ENCODE measurements around the gene SUSD4.

Gene SUSD4

GRCh38 chr1:223330466-223330865 lies 33.5 kb downstream of the SUSD4 start:
- DNase-seq (ENCODE audit: low read depth in 2 of 2), result no peak

GRCh38 chr1:223329664-223330415 lies 34.1 kb downstream of the SUSD4 start:
- no peak for DNase-seq (ENCODE audit: low read depth in 2 of 2)

- DNase-seq (ENCODE audit: low read depth in 2 of 2), result no peak
These were observed 34.7 kb downstream of the SUSD4 start for GRCh38 chr1:223329252-223329651.

GRCh38 chr1:223328566-223328965 lies 35.4 kb downstream of the SUSD4 start:
- no peak for DNase-seq (ENCODE audit: low read depth in 2 of 2)

GRCh38 chr1:223326776-223327175 lies 37.2 kb downstream of the SUSD4 start:
- DNase-seq (ENCODE audit: low read depth in 2 of 2), result no peak

GRCh38 chr1:223323491-223324484 lies 40.2 kb downstream of the SUSD4 start:
- no peak for DNase-seq (ENCODE audit: low read depth in 2 of 2)

GRCh38 chr1:223322868-223323267 lies 41.1 kb downstream of the SUSD4 start:
- no peak for DNase-seq (ENCODE audit: low read depth in 2 of 2)

- DNase-seq (ENCODE audit: low read depth in 2 of 2), result no peak
These were observed 43.0 kb downstream of the SUSD4 start for GRCh38 chr1:223320959-223321358.

- DNase-seq (ENCODE audit: low read depth in 2 of 2), result no peak
These were observed 43.9 kb downstream of the SUSD4 start for GRCh38 chr1:223319905-223320580.

- DNase-seq (ENCODE audit: low read depth in 2 of 2), result no peak
These were observed 44.6 kb downstream of the SUSD4 start for GRCh38 chr1:223319398-223319797.

- DNase-seq (ENCODE audit: low read depth in 2 of 2), result no peak
These were observed 47.9 kb downstream of the SUSD4 start for GRCh38 chr1:223316082-223316481.

GRCh38 chr1:223315665-223316064 lies 48.3 kb downstream of the SUSD4 start:
- DNase-seq (ENCODE audit: low read depth in 2 of 2), result no peak

- no peak for DNase-seq (ENCODE audit: low read depth in 2 of 2)
These were observed 50.6 kb downstream of the SUSD4 start for GRCh38 chr1:223313415-223313754.

GRCh38 chr1:223312705-223313414 lies 51.1 kb downstream of the SUSD4 start:
- no peak for DNase-seq (ENCODE audit: low read depth in 2 of 2)

GRCh38 chr1:223312273-223312672 lies 51.7 kb downstream of the SUSD4 start:
- no peak for DNase-seq (ENCODE audit: low read depth in 2 of 2)

- no peak for DNase-seq (ENCODE audit: low read depth in 2 of 2)
These were observed 52.1 kb downstream of the SUSD4 start for GRCh38 chr1:223311826-223312225.

- DNase-seq (ENCODE audit: low read depth in 2 of 2), result no peak
These were observed 55.8 kb downstream of the SUSD4 start for GRCh38 chr1:223308136-223308535.

GRCh38 chr1:223307544-223307943 lies 56.4 kb downstream of the SUSD4 start:
- no peak for DNase-seq (ENCODE audit: low read depth in 2 of 2)

- no peak for DNase-seq (ENCODE audit: low read depth in 2 of 2)
These were observed 59.0 kb downstream of the SUSD4 start for GRCh38 chr1:223304931-223305330.

- DNase-seq (ENCODE audit: low read depth in 2 of 2), result no peak
These were observed 62.6 kb downstream of the SUSD4 start for GRCh38 chr1:223301371-223301770.

- no peak for DNase-seq (ENCODE audit: low read depth in 2 of 2)
These were observed 64.4 kb downstream of the SUSD4 start for GRCh38 chr1:223299553-223299952.

- DNase-seq (ENCODE audit: low read depth in 2 of 2), result no peak
These were observed 65.3 kb downstream of the SUSD4 start for GRCh38 chr1:223298701-223299100.
